Neural cell (in vitro differentiated cells): ENCODE measurements around the gene CDK8. TPM values are rescaled to one million over a fixed set of nuclear protein-coding genes. Genes with fewer than 3 reads are reported as not detected.
A peak's percentile ranks its signal among the peaks of the same experiment; 100 is the strongest.

Source experiments
- H2AFZ ChIP-seq: fragments of 200-600, 300-800 bp; sonication (generic), shearing (Covaris generic); 2 replicates; pipeline ENCODE4 v1.6.0; 2014; ENCODE audit warnings: low read depth, mild to moderate bottlenecking, antibody characterized with exemption, low read length, moderate library complexity
- H3F3A ChIP-seq: fragments of 200-600 bp; shearing (Covaris generic); 2 replicates; pipeline ENCODE4 v1.6.1; 2016; ENCODE audit warnings: mild to moderate bottlenecking, moderate library complexity, mixed read lengths, antibody characterized with exemption, low read length; ENCODE audit not compliant: insufficient read depth, poor library complexity, severe bottlenecking
- H3K27ac ChIP-seq: fragments of 200-600, 300-800 bp; sonication (generic), shearing (Covaris generic); 2 replicates; pipeline ENCODE4 v1.5.1; 2014; ENCODE audit warnings: mild to moderate bottlenecking, low read length, moderate library complexity
- H3K27me3 ChIP-seq: fragments of 300-800, 200-600 bp; sonication (generic), shearing (Covaris generic); 2 replicates; pipeline ENCODE4 v1.6.0; 2014; ENCODE audit warnings: mild to moderate bottlenecking, low read depth, low read length, moderate library complexity; ENCODE audit not compliant: insufficient read depth
- H3K36me3 ChIP-seq: fragments of 300-800, 200-600 bp; sonication (generic), shearing (Covaris generic); 2 replicates; pipeline ENCODE4 v1.5.1; 2014; ENCODE audit warnings: mild to moderate bottlenecking, antibody characterized with exemption, low read length, moderate library complexity; ENCODE audit not compliant: insufficient read depth
- H3K4me2 ChIP-seq: fragments of 300-800, 200-600 bp; sonication (generic), shearing (Covaris generic); 2 replicates; pipeline ENCODE4 v1.6.0; 2014; ENCODE audit warnings: mild to moderate bottlenecking, low read length
- H3K4me3 ChIP-seq: fragments of 300-800, 200-600 bp; sonication (generic), shearing (Covaris generic); 2 replicates; pipeline ENCODE4 v1.5.1; 2014; ENCODE audit warnings: mild to moderate bottlenecking, low read length, moderate library complexity
- H3K79me2 ChIP-seq: fragments of 200-600 bp; shearing (Covaris generic); replicated peaks from 2 replicates; pipeline ENCODE4 v1.6.0; 2014; ENCODE audit warnings: mild to moderate bottlenecking, low read length, moderate library complexity; ENCODE audit not compliant: insufficient read depth
- H3K9ac ChIP-seq: fragments of 300-800, 200-600 bp; sonication (generic), shearing (Covaris generic); 2 replicates; pipeline ENCODE4 v1.6.1; 2016; ENCODE audit warnings: mild to moderate bottlenecking, low read length, mixed read lengths
- H3K9me2 ChIP-seq: fragments of 200-600 bp; shearing (Covaris generic); 2 replicates; pipeline ENCODE4 v1.6.1; 2016; ENCODE audit warnings: mild to moderate bottlenecking, low read length, mixed read lengths; ENCODE audit not compliant: insufficient read depth
- H3K9me3 ChIP-seq: fragments of 200-600, 300-800 bp; sonication (generic), shearing (Covaris generic); 2 replicates; pipeline ENCODE4 v1.6.1; 2016; ENCODE audit warnings: mild to moderate bottlenecking, mixed run types, low read length, moderate library complexity, mixed read lengths
- H4K20me1 ChIP-seq: fragments of 200-600 bp; shearing (Covaris generic); 2 replicates; pipeline ENCODE4 v1.6.1; 2016; ENCODE audit warnings: mild to moderate bottlenecking, mixed run types; ENCODE audit not compliant: insufficient read depth
- EP300 ChIP-seq: fragments of 450-650 bp; conservative IDR thresholded peaks from 2 replicates; pipeline ENCODE4 v1.6.1; 2014; ENCODE audit warnings: antibody characterized with exemption, mild to moderate bottlenecking, moderate library complexity; ENCODE audit not compliant: poor library complexity, severe bottlenecking
- EZH2 ChIP-seq: fragments of 200-600, 300-800 bp; shearing (Covaris generic), sonication (generic); IDR thresholded peaks from 2 replicates; pipeline ENCODE4 v1.6.1; 2014; ENCODE audit warnings: antibody characterized with exemption, low read length, borderline replicate concordance, mild to moderate bottlenecking; ENCODE audit not compliant: insufficient read depth, poor library complexity, severe bottlenecking
- MXI1 ChIP-seq: fragments of 450-650 bp; conservative IDR thresholded peaks from 2 replicates; pipeline ENCODE4 v1.6.1; 2014; ENCODE audit warnings: antibody characterized with exemption, mild to moderate bottlenecking; ENCODE audit not compliant: poor library complexity, severe bottlenecking
- POLR2AphosphoS5 ChIP-seq: IDR thresholded peaks from 2 replicates; pipeline ENCODE4 v1.6.1; 2012
- RAD21 ChIP-seq: fragments of 450-650 bp; conservative IDR thresholded peaks from 2 replicates; pipeline ENCODE4 v1.6.1; 2014; ENCODE audit warnings: antibody characterized with exemption, mild to moderate bottlenecking, moderate library complexity
- SMC3 ChIP-seq: fragments of 450-650 bp; conservative IDR thresholded peaks from 2 replicates; pipeline ENCODE4 v1.6.1; 2014; ENCODE audit warnings: antibody characterized with exemption, mild to moderate bottlenecking, moderate library complexity; ENCODE audit not compliant: poor library complexity
- TAF1 ChIP-seq: IDR thresholded peaks from 2 replicates; pipeline ENCODE4 v1.6.1; 2012; ENCODE audit warnings: low read depth
- polyA plus RNA-seq: library from polyadenylated mRNA; depleted of rRNA; stranded (reverse); fragments of >200 nt; gene quantifications from 2 replicates; pipeline ENCODE4 v1.2.3, GENCODE V29; 2014
- TF ChIP-seq, protein P1 (sequence below): fragments of 450-650 bp; IDR thresholded peaks from 2 replicates; pipeline ENCODE4 v1.5.1; 2014; ENCODE audit warnings: antibody characterized with exemption, mild to moderate bottlenecking, moderate library complexity; ENCODE audit not compliant: poor library complexity, severe bottlenecking
- TF ChIP-seq, protein P2 (sequence below): IDR thresholded peaks from 2 replicates; pipeline ENCODE4 v1.6.1; 2012; ENCODE audit warnings: borderline replicate concordance

CDK8 gene
- polyA plus RNA-seq, 1 donor from 2014 or later: 58.9 TPM

DNA sequence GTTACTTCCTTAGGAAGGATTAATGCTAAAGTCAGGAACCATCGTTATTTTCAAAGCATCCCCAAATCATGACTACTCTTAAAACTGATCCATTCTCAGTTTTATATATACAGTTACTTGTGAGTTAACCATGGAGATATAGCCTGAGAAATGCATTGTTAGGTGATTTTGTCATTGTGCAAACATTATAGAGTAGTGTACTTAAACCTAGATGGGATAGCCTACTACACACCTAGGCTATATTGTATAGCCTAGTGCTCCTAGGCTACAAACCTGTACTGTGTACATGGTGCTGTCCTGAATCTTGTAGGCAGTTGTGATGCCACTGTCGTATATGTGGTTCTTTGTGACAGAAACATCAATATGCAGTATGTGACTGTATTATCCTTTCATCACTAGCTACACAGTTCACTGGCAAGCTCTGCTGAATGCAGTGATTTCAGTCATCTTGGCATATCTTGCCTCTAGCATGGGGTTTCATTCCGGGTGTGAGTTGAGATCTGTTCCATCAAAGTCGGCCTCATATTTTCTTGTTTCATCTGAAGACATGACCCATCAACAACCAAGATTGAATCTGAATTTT is 45.3 kb downstream of the CDK8 start:
- TF ChIP-seq POLR2AphosphoS5 (no peak), EZH2 (no peak), EP300 (peak; percentile 50), RAD21 (no peak)
- TF ChIP-seq, protein P1, sequence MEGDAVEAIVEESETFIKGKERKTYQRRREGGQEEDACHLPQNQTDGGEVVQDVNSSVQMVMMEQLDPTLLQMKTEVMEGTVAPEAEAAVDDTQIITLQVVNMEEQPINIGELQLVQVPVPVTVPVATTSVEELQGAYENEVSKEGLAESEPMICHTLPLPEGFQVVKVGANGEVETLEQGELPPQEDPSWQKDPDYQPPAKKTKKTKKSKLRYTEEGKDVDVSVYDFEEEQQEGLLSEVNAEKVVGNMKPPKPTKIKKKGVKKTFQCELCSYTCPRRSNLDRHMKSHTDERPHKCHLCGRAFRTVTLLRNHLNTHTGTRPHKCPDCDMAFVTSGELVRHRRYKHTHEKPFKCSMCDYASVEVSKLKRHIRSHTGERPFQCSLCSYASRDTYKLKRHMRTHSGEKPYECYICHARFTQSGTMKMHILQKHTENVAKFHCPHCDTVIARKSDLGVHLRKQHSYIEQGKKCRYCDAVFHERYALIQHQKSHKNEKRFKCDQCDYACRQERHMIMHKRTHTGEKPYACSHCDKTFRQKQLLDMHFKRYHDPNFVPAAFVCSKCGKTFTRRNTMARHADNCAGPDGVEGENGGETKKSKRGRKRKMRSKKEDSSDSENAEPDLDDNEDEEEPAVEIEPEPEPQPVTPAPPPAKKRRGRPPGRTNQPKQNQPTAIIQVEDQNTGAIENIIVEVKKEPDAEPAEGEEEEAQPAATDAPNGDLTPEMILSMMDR: no peak
- no peaks in the 10 kb centered on the region for H3F3A ChIP-seq
- H4K20me1 ChIP-seq: no peaks in the 10 kb centered on the region
- no peaks in the 10 kb centered on the region for H3K9me2 ChIP-seq
- H3K9me3 ChIP-seq: no peaks in the 10 kb centered on the region
- no peak overlapping the region for H3K4me3 ChIP-seq
- no peak overlapping the region for H3K27ac ChIP-seq
- H3K9ac ChIP-seq: no peak overlapping the region
- H3K36me3 ChIP-seq: no peaks in the 10 kb centered on the region
- H3K27me3 ChIP-seq: no peaks in the 10 kb centered on the region
- no peak overlapping the region for H3K4me2 ChIP-seq
- peaks cover 57% of the 10 kb centered on the region for H3K79me2 ChIP-seq
- no peak overlapping the region for H2AFZ ChIP-seq

DNA sequence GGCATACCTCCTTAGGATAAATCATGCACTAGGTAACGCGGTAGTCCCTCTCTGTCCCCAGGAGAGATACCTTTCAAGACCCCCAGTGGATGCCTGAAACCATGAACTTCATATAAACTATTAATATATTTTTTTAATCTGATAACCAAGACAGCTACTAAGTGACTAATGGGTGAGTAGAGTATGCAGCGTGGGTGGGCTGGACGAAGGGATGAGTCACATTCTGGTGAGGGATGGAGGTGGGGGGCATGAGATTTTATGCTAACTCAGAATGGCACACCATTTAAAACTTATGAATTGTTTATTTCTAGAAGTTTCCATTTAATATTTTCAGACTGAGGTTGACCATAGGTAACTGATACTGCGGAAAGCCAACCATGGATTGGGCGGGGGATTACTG is 46.2 kb downstream of the CDK8 start:
- no peaks in the 10 kb centered on the region for H3K27me3 ChIP-seq
- no peak overlapping the region for H3K4me3 ChIP-seq
- no peak overlapping the region for H3K27ac ChIP-seq
- no peaks in the 10 kb centered on the region for H3K36me3 ChIP-seq
- no peaks in the 10 kb centered on the region for H4K20me1 ChIP-seq
- no peaks in the 10 kb centered on the region for H3F3A ChIP-seq
- TF ChIP-seq EZH2 (no peak), RAD21 (no peak)
- TF ChIP-seq, protein P2, sequence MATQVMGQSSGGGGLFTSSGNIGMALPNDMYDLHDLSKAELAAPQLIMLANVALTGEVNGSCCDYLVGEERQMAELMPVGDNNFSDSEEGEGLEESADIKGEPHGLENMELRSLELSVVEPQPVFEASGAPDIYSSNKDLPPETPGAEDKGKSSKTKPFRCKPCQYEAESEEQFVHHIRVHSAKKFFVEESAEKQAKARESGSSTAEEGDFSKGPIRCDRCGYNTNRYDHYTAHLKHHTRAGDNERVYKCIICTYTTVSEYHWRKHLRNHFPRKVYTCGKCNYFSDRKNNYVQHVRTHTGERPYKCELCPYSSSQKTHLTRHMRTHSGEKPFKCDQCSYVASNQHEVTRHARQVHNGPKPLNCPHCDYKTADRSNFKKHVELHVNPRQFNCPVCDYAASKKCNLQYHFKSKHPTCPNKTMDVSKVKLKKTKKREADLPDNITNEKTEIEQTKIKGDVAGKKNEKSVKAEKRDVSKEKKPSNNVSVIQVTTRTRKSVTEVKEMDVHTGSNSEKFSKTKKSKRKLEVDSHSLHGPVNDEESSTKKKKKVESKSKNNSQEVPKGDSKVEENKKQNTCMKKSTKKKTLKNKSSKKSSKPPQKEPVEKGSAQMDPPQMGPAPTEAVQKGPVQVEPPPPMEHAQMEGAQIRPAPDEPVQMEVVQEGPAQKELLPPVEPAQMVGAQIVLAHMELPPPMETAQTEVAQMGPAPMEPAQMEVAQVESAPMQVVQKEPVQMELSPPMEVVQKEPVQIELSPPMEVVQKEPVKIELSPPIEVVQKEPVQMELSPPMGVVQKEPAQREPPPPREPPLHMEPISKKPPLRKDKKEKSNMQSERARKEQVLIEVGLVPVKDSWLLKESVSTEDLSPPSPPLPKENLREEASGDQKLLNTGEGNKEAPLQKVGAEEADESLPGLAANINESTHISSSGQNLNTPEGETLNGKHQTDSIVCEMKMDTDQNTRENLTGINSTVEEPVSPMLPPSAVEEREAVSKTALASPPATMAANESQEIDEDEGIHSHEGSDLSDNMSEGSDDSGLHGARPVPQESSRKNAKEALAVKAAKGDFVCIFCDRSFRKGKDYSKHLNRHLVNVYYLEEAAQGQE: no peak
- no peaks in the 10 kb centered on the region for H3K9me2 ChIP-seq
- H3K9me3 ChIP-seq: no peaks in the 10 kb centered on the region
- H3K9ac ChIP-seq: no peak overlapping the region
- no peak overlapping the region for H3K4me2 ChIP-seq
- H2AFZ ChIP-seq: no peak overlapping the region
- peaks cover 60% of the 10 kb centered on the region for H3K79me2 ChIP-seq

DNA sequence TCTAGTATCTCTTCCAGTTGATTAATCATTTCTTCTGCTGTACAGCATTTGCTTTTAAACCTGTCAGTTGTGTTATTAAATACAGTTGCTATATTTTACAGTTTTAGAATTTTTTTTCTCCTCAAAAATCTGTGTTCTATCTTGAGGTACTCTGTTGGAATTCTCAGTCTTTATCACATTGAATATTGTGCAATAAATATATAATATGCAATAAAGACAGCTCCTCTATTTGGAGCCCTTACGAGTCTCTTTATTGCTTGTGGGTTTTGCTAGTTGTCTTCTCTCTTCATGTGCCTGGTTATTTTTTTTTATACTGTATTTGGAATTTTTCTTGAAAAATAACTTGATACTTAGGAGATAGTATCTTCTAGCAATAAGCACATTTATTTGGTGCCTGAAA is 51.7 kb downstream of the CDK8 start:
- no peak for TF ChIP-seq POLR2AphosphoS5
- no peak for TF ChIP-seq SMC3
- TF ChIP-seq RAD21: no peak
- no peak for TF ChIP-seq TAF1
- TF ChIP-seq EZH2: no peak
- TF ChIP-seq MXI1: no peak
- TF ChIP-seq EP300: no peak
- TF ChIP-seq, protein P1: no peak
- TF ChIP-seq, protein P2: no peak
- H3K79me2 ChIP-seq: peaks cover 48% of the 10 kb centered on the region
- H3K27ac ChIP-seq: no peak overlapping the region
- H3K27me3 ChIP-seq: no peaks in the 10 kb centered on the region
- no peaks in the 10 kb centered on the region for H3K9me3 ChIP-seq
- H3K9ac ChIP-seq: no peak overlapping the region
- no peak overlapping the region for H3K4me2 ChIP-seq
- H3K4me3 ChIP-seq: no peak overlapping the region
- no peaks in the 10 kb centered on the region for H4K20me1 ChIP-seq
- no peak overlapping the region for H2AFZ ChIP-seq
- no peaks in the 10 kb centered on the region for H3F3A ChIP-seq
- no peaks in the 10 kb centered on the region for H3K36me3 ChIP-seq
- H3K9me2 ChIP-seq: no peaks in the 10 kb centered on the region
